Measurements from ENCODE around the gene OGFR.

- TF ChIP-seq CTCF (conservative IDR thresholded peaks at IDR 0.05; ENCODE audit: low read depth, low read length), result no peak
- TF ChIP-seq EZH2 (IDR thresholded peaks at IDR 0.05; ENCODE audit: borderline replicate concordance, low read depth, low read length, poor library complexity, severe bottlenecking), result no peak
Observed at GRCh38 chr20:62794007-62794724, 10.5 kb upstream of the OGFR start.
